SK-N-SH (cell line): ENCODE results near the gene TMEM171.

ENCODE experiments used
- ELF1 ChIP-seq: IDR thresholded peaks from 2 replicates; pipeline ENCODE4 v1.4.0; 2012
- GATA2 ChIP-seq: sonication (generic); formaldehyde crosslinking; IDR thresholded peaks from 2 replicates; pipeline ENCODE4 v1.5.0; 2020; ENCODE audit warnings: mild to moderate bottlenecking, missing genetic modification reagents
- RFX5 ChIP-seq: IDR thresholded peaks from 2 replicates; pipeline ENCODE4 v1.6.1; 2012; ENCODE audit warnings: mild to moderate bottlenecking, improper control_type of control experiment, low read length
- TAF1 ChIP-seq: IDR thresholded peaks from 2 replicates; pipeline ENCODE4 v1.6.1; 2012; ENCODE audit warnings: low read depth, mild to moderate bottlenecking, low read length, moderate library complexity, borderline replicate concordance
- TCF12 ChIP-seq: IDR thresholded peaks from 2 replicates; pipeline ENCODE4 v1.4.0; 2012

- TF ChIP-seq TCF12 (no peak), RFX5 (no peak), TAF1 (no peak), ELF1 (no peak), GATA2 (CRISPR knock-in tag) (no peak)
Observed at GRCh38 chr5:73170522-73170921, 50.1 kb downstream of the TMEM171 start.
